ENCODE results near the gene PI4K2B.

Gene PI4K2B

GRCh38 chr4:25280210-25280609 lies 46.4 kb downstream of the PI4K2B start:
- Histone ChIP-seq H3K9me3 (ENCODE audit: insufficient read depth, low read depth, low read length) (no peaks in the 10 kb centered on the region), H3K9ac (ENCODE audit: low read depth, low read length, poor library complexity, severe bottlenecking) (no peak overlapping the region), H3K9me2 (replicated peaks; ENCODE audit: low read depth, low read length) (no peaks in the 10 kb centered on the region), H3K4me3 (ENCODE audit: low read length, poor library complexity, severe bottlenecking) (no peak overlapping the region), H3K36me3 (ENCODE audit: insufficient read depth, low read length) (peaks cover 27% of the 10 kb centered on the region), H3F3A (ENCODE audit: low read depth) (no peaks in the 10 kb centered on the region), H2AFZ (ENCODE audit: low read length) (no peak overlapping the region), H3K79me2 (ENCODE audit: insufficient read depth, low read length) (no peaks in the 10 kb centered on the region), H3K4me1 (ENCODE audit: insufficient read depth, low read length, poor library complexity, severe bottlenecking) (no peaks in the 10 kb centered on the region), H3K27me3 (ENCODE audit: insufficient read depth, low read length, poor library complexity, severe bottlenecking) (no peaks in the 10 kb centered on the region), H4K20me1 (ENCODE audit: insufficient read depth, low read length, poor library complexity, severe bottlenecking) (no peaks in the 10 kb centered on the region), H3K4me2 (ENCODE audit: low read depth, low read length, poor library complexity, severe bottlenecking) (no peak overlapping the region)
- TF ChIP-seq EZH2phosphoT487 (IDR thresholded peaks at IDR 0.05; ENCODE audit: borderline replicate concordance): no peak
- TF ChIP-seq CTCF (conservative IDR thresholded peaks at IDR 0.05; ENCODE audit: low read length): no peak

DNA sequence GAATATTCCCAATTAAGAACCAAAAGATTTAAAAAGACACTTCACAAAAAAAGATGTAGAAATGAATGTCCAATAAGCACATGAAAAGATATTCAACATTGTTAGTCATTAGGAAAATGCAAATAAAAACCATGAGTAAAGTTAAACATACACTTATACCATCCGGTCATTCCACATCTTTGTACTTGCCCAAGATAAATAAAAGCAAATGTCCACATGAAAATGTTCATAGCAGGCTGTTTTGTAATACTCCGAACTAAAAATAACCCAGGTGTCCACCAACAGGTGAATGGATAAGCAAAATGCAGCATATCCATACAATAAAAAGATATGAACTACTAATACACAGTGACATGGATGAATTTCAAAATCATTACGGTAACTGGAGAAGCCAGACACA lies 50.1 kb downstream of the PI4K2B start:
- H3K36me3 ChIP-seq (ENCODE audit: insufficient read depth, low read length): peaks cover 5% of the 10 kb centered on the region; the same call in 1 of the 2 replicates
- no peaks in the 10 kb centered on the region for H3K79me2 ChIP-seq (ENCODE audit: insufficient read depth, low read length)
- no peaks in the 10 kb centered on the region for H3F3A ChIP-seq (ENCODE audit: low read depth)
- no peaks in the 10 kb centered on the region for H3K27me3 ChIP-seq (ENCODE audit: insufficient read depth, low read length, poor library complexity, severe bottlenecking)
- H3K4me2 ChIP-seq (ENCODE audit: low read depth, low read length, poor library complexity, severe bottlenecking): no peak overlapping the region
- H3K4me3 ChIP-seq (ENCODE audit: low read length, poor library complexity, severe bottlenecking): no peak overlapping the region
- H2AFZ ChIP-seq (ENCODE audit: low read length): no peak overlapping the region
- TF ChIP-seq EZH2phosphoT487 (IDR thresholded peaks at IDR 0.05; ENCODE audit: borderline replicate concordance): no peak
- no peak for TF ChIP-seq CTCF (conservative IDR thresholded peaks at IDR 0.05; ENCODE audit: low read length)
- H3K9me2 ChIP-seq (replicated peaks; ENCODE audit: low read depth, low read length): no peaks in the 10 kb centered on the region
- H3K9me3 ChIP-seq (ENCODE audit: insufficient read depth, low read depth, low read length): no peaks in the 10 kb centered on the region
- no peak overlapping the region for H3K9ac ChIP-seq (ENCODE audit: low read depth, low read length, poor library complexity, severe bottlenecking)
- no peaks in the 10 kb centered on the region for H4K20me1 ChIP-seq (ENCODE audit: insufficient read depth, low read length, poor library complexity, severe bottlenecking)
- H3K4me1 ChIP-seq (ENCODE audit: insufficient read depth, low read length, poor library complexity, severe bottlenecking): no peaks in the 10 kb centered on the region

DNA sequence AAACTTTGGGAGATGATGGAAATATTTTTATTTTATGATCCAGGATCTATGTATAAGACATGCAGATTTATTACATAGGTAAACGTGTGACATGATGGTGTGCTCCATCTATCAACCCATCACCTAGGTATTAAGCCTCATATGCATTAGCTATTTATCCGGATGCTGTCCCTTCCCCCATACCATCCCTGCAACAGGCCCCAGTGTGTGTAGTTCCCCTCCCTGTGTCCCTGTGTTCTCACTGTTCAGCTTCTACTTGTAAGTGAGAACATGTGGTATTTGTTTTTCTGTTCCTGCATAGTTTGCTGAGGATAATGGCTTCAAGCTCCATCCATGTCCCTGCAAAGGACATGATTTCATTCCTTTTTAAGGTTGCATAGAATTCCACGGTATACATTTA lies 50.6 kb downstream of the PI4K2B start:
- no peak overlapping the region for H3K4me2 ChIP-seq (ENCODE audit: low read depth, low read length, poor library complexity, severe bottlenecking)
- TF ChIP-seq CTCF (conservative IDR thresholded peaks at IDR 0.05; ENCODE audit: low read length) (no peak), EZH2phosphoT487 (IDR thresholded peaks at IDR 0.05; ENCODE audit: borderline replicate concordance) (no peak)
- no peaks in the 10 kb centered on the region for H3F3A ChIP-seq (ENCODE audit: low read depth)
- H3K9me3 ChIP-seq (ENCODE audit: insufficient read depth, low read depth, low read length): no peaks in the 10 kb centered on the region
- no peaks in the 10 kb centered on the region for H3K4me1 ChIP-seq (ENCODE audit: insufficient read depth, low read length, poor library complexity, severe bottlenecking)
- peaks cover 5% of the 10 kb centered on the region; the same call in 1 of the 2 replicates for H3K36me3 ChIP-seq (ENCODE audit: insufficient read depth, low read length)
- H4K20me1 ChIP-seq (ENCODE audit: insufficient read depth, low read length, poor library complexity, severe bottlenecking): no peaks in the 10 kb centered on the region
- no peak overlapping the region for H2AFZ ChIP-seq (ENCODE audit: low read length)
- H3K4me3 ChIP-seq (ENCODE audit: low read length, poor library complexity, severe bottlenecking): no peak overlapping the region
- no peaks in the 10 kb centered on the region for H3K27me3 ChIP-seq (ENCODE audit: insufficient read depth, low read length, poor library complexity, severe bottlenecking)
- H3K9ac ChIP-seq (ENCODE audit: low read depth, low read length, poor library complexity, severe bottlenecking): no peak overlapping the region
- no peaks in the 10 kb centered on the region for H3K9me2 ChIP-seq (replicated peaks; ENCODE audit: low read depth, low read length)
- H3K79me2 ChIP-seq (ENCODE audit: insufficient read depth, low read length): no peaks in the 10 kb centered on the region

All from Loucy (cell line).